DOHH2 (cell line): ENCODE measurements around the gene DHRS1.

Source experiments
- H3F3A ChIP-seq: fragments of 200-600 bp; sonication (generic), shearing (Covaris generic); 2 replicates; pipeline ENCODE4 v1.6.0; 2016; ENCODE audit warnings: antibody characterized with exemption, mild to moderate bottlenecking; ENCODE audit not compliant: control insufficient read depth, insufficient read depth
- H3K27ac ChIP-seq: fragments of 200-600 bp; sonication (generic); 2 replicates; pipeline ENCODE4 v1.5.1; 2014; ENCODE audit warnings: low read depth, mild to moderate bottlenecking, low read length, moderate library complexity
- H3K27me3 ChIP-seq: fragments of 200-600 bp; sonication (generic); 2 replicates; pipeline ENCODE4 v1.6.1; 2014; ENCODE audit warnings: mild to moderate bottlenecking, low read length, mixed read lengths; ENCODE audit not compliant: control insufficient read depth
- H3K36me3 ChIP-seq: fragments of 200-600 bp; sonication (generic); 2 replicates; pipeline ENCODE4 v1.6.1; 2014; ENCODE audit warnings: mild to moderate bottlenecking, low read length, moderate library complexity, mixed read lengths; ENCODE audit not compliant: control insufficient read depth
- H3K4me1 ChIP-seq: fragments of 200-600 bp; sonication (generic); 2 replicates; pipeline ENCODE4 v1.6.1; 2014; ENCODE audit warnings: mild to moderate bottlenecking, low read length, mixed read lengths; ENCODE audit not compliant: control insufficient read depth
- H3K4me2 ChIP-seq: fragments of 200-600 bp; sonication (generic); 2 replicates; pipeline ENCODE4 v1.6.0; 2014; ENCODE audit warnings: mild to moderate bottlenecking, low read length, moderate library complexity
- H3K4me3 ChIP-seq: fragments of 200-600 bp; sonication (generic); 2 replicates; pipeline ENCODE4 v1.5.1; 2014; ENCODE audit warnings: mild to moderate bottlenecking, low read length, mixed read lengths
- H3K79me2 ChIP-seq: fragments of 200-600 bp; sonication (generic); 2 replicates; pipeline ENCODE4 v1.6.1; 2014; ENCODE audit warnings: mild to moderate bottlenecking, low read length, mixed read lengths; ENCODE audit not compliant: control insufficient read depth
- H3K9me2 ChIP-seq: fragments of 200-600 bp; sonication (generic); replicated peaks from 2 replicates; pipeline ENCODE4 v1.6.1; 2014; ENCODE audit warnings: mild to moderate bottlenecking, low read length, mixed read lengths; ENCODE audit not compliant: control insufficient read depth
- H3K9me3 ChIP-seq: fragments of 200-600 bp; sonication (generic); 2 replicates; pipeline ENCODE4 v1.6.1; 2014; ENCODE audit warnings: antibody characterized with exemption, low read length, mixed read lengths; ENCODE audit not compliant: control insufficient read depth, insufficient read depth
- H4K20me1 ChIP-seq: fragments of 200-600 bp; sonication (generic); 2 replicates; pipeline ENCODE4 v1.6.0; 2014; ENCODE audit warnings: low read depth, mild to moderate bottlenecking, antibody characterized with exemption, low read length, moderate library complexity; ENCODE audit not compliant: control insufficient read depth, insufficient read depth
- EZH2phosphoT487 ChIP-seq: fragments of 200-600 bp; sonication (generic); IDR thresholded peaks from 2 replicates; pipeline ENCODE4 v1.6.1; 2017; ENCODE audit warnings: borderline replicate concordance, mild to moderate bottlenecking, antibody characterized with exemption, low read length, moderate library complexity, mixed read lengths
- TF ChIP-seq, protein P1 (sequence below): fragments of 200-600 bp; sonication (generic); IDR thresholded peaks from one replicate; pipeline ENCODE4 v1.5.1; 2014; ENCODE audit warnings: antibody characterized with exemption, mild to moderate bottlenecking, low read depth, low read length; ENCODE audit not compliant: poor library complexity, severe bottlenecking

Gene DHRS1

DNA sequence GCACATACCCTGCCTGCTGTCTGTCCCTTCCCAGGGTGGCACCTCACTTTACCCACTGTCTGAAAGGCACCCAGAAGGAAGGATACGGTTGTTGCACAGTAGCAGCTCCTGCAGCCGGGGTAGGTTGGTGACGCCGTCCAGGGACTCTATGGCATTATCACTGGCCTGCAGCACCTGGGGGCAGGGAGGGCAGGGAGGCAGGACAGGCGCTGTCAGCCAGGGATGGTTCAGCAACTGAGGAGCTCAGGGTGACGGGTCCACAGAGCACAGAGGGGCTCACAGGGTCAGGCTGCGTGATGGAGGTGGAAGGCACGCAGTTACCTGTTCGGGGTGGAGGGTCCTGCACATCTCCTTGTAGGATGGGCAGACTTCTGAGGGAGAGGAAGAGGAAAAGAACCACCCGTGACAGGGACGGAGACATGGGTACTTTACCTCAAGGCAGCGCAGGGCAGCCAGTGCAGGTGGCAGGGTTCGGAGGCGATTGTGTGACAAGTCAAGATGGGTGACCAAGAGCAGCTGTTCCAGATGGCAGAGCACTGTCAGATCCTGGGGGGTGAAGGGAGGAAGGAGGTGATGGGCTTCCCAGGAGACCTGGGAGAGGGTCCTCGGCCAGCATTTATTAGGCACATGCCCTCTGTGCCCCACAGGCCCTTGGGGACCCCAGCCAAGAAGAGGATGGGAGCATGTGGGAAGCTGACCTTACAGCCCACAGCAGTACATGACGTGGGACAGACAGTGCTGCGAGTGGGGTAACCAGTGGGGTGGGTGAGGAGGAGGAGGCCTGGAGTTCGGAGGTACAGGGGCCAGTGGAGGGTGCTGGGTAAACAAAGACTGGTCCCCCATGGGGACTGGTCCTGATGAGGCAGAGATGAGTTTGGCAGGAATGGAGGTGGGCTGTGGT, 33.0 kb downstream of the DHRS1 start:
- Histone ChIP-seq H3K36me3 (no peaks in the 10 kb centered on the region), H3K4me1 (peaks cover 8% of the 10 kb centered on the region), H3K79me2 (no peaks in the 10 kb centered on the region), H3K9me2 (no peaks in the 10 kb centered on the region), H3K9me3 (no peaks in the 10 kb centered on the region), H3K27me3 (no peaks in the 10 kb centered on the region), H3K4me2 (no peak overlapping the region), H4K20me1 (no peaks in the 10 kb centered on the region), H3K4me3 (no peak overlapping the region), H3K27ac (no peak overlapping the region), H3F3A (no peaks in the 10 kb centered on the region)
- TF ChIP-seq, protein P1, sequence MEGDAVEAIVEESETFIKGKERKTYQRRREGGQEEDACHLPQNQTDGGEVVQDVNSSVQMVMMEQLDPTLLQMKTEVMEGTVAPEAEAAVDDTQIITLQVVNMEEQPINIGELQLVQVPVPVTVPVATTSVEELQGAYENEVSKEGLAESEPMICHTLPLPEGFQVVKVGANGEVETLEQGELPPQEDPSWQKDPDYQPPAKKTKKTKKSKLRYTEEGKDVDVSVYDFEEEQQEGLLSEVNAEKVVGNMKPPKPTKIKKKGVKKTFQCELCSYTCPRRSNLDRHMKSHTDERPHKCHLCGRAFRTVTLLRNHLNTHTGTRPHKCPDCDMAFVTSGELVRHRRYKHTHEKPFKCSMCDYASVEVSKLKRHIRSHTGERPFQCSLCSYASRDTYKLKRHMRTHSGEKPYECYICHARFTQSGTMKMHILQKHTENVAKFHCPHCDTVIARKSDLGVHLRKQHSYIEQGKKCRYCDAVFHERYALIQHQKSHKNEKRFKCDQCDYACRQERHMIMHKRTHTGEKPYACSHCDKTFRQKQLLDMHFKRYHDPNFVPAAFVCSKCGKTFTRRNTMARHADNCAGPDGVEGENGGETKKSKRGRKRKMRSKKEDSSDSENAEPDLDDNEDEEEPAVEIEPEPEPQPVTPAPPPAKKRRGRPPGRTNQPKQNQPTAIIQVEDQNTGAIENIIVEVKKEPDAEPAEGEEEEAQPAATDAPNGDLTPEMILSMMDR, result no peak
- TF ChIP-seq EZH2phosphoT487, result no peak

DNA sequence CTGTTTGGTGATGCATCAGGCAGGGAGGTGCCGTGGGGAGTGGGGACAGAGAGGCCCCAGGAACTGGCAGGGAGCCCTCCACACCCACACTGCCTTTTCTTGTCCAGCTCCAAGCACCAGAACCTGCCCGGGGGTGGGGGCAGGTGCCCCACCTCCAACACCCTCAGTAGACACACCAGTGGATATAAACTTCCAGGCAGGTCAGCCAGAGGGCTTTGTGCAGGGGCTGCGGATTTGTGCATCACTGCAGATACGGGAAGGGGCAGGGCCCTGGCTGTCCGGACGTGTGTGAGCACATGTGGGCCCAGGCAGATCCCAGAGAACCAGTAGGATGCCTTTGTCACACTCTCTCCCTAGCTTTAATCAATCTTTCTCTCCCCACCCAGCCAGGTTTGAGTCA, 35.3 kb downstream of the DHRS1 start:
- H3K79me2 ChIP-seq, result no peaks in the 10 kb centered on the region
- no peaks in the 10 kb centered on the region for H4K20me1 ChIP-seq
- no peaks in the 10 kb centered on the region for H3K4me1 ChIP-seq
- H3K27me3 ChIP-seq, result no peaks in the 10 kb centered on the region
- H3K9me2 ChIP-seq, result no peaks in the 10 kb centered on the region
- no peaks in the 10 kb centered on the region for H3K9me3 ChIP-seq
- H3F3A ChIP-seq, result no peaks in the 10 kb centered on the region
- no peak overlapping the region for H3K27ac ChIP-seq
- H3K4me3 ChIP-seq, result no peak overlapping the region
- TF ChIP-seq EZH2phosphoT487, result no peak
- TF ChIP-seq, protein P1, result no peak
- no peaks in the 10 kb centered on the region for H3K36me3 ChIP-seq
- no peak overlapping the region for H3K4me2 ChIP-seq

DNA sequence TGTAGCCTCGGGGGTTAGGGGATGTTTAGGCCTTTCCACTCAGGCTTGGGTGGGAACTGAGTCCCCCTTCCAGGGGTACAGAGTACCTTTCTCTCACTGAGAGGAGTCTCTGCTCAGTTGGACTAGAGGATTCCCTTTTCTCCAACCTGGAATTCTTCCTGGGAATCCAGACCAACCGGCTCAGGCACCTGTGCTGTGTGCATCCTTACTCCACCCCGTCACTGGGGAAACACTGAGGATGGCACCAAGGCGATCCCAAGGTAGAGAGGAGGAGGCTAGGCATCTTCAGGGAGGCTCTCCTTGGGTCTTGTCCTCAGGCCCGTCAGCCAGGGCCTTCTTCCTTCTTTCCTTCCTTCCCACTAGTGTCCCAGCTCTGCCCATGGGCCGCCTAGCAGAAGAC, 35.7 kb downstream of the DHRS1 start:
- H3K79me2 ChIP-seq, result no peaks in the 10 kb centered on the region
- H3K9me3 ChIP-seq, result no peaks in the 10 kb centered on the region
- H3K4me3 ChIP-seq, result no peak overlapping the region
- no peaks in the 10 kb centered on the region for H3K4me1 ChIP-seq
- no peaks in the 10 kb centered on the region for H3K36me3 ChIP-seq
- no peaks in the 10 kb centered on the region for H3K27me3 ChIP-seq
- no peaks in the 10 kb centered on the region for H4K20me1 ChIP-seq
- TF ChIP-seq EZH2phosphoT487, result no peak
- TF ChIP-seq, protein P1, result no peak
- H3K9me2 ChIP-seq, result no peaks in the 10 kb centered on the region
- no peak overlapping the region for H3K4me2 ChIP-seq
- no peak overlapping the region for H3K27ac ChIP-seq
- H3F3A ChIP-seq, result no peaks in the 10 kb centered on the region
